ENCODE results near the gene NQO1. TPM values are rescaled to one million over a fixed set of nuclear protein-coding genes. Genes with fewer than 3 reads are reported as not detected.

The NQO1 gene
- total RNA-seq, 1 donor from 2014 or later: 528 TPM

DNA sequence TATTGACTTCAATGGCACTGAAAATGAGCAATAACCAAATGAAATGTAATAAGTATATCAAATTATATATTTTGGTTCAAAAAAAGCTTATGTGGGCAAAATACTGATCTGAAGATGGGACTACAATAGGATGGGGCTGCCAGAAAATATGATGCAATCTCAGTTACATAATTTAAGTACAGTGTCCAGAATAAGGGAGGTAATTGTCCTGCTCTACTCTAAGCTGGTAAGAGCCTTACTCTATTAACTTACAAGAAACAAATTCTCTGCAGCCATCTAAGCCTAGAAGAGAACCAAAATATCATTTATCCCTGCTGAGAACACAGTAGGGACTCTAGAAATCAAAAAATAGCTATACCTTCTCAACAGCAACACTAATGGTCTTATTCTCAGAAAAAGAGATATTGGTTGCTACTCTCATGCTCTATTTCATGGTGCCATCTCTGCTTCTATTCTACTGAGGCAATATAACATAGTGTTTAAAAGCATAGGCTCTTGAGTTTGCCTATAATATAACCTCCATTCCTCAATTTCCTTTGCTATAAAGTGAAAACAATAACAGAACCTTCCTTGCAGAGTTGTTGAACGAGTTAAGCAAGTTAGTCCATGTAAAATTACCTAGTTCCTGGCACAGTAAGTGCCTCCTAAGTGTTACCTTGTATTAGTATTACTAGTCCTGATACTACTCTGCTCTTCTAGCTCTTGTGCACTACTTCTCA is 19.9 kb downstream of the NQO1 start:
- DNase-seq (ENCODE audit: low spot score): no peak

GRCh38 chr16:69703638-69704037 is 22.7 kb downstream of the NQO1 start:
- DNase-seq (ENCODE audit: low spot score): no peak

DNA sequence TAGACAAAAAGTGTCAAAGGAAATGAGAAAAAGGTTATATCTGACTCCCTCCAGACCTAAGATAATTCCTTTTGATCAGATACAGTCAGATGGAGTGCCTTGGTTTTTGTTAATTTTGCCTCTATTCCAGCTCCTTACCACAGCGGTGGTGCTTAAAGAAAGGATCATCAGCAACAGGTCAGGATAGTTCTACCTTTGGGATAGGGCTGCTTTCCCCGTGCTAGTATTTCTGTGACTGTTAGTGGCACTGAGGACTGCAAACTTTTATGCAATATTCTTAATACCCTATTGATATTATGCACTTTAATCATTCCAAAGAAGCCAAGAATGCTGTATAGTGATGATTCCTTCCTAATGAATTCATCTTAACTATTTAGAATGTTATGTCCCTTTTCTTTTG is 24.5 kb downstream of the NQO1 start:
- DNase-seq (ENCODE audit: low spot score): no peak

GRCh38 chr16:69701452-69701851 is 24.9 kb downstream of the NQO1 start:
- DNase-seq (ENCODE audit: low spot score): no peak

- DNase-seq (ENCODE audit: low spot score): no peak
These were observed 26.4 kb downstream of the NQO1 start for GRCh38 chr16:69699915-69700314.

GRCh38 chr16:69698404-69698803 is 28.0 kb downstream of the NQO1 start:
- DNase-seq (ENCODE audit: low spot score): no peak

DNA sequence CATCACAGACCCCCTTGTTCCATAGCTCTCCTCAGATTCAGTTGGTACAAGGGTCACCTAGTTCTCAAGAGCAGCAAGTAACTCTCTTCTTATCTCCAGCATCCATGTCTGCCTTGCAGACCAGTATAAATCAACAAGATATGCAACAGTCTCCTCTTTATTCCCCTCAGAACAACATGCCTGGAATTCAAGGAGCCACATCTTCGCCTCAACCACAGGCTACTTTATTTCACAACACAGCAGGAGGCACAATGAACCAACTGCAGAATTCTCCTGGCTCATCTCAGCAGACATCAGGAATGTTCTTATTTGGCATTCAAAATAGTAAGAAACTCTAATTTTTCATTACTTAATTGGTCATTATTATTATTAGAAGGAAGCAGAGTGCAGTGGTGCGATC is 32.4 kb downstream of the NQO1 start:
- no peak for DNase-seq (ENCODE audit: low spot score)

- no peak for DNase-seq (ENCODE audit: low spot score)
These were observed 34.1 kb downstream of the NQO1 start for GRCh38 chr16:69691980-69692911.

- DNase-seq (ENCODE audit: low spot score): no peak
These were observed 37.8 kb downstream of the NQO1 start for GRCh38 chr16:69688589-69688988.

DNA sequence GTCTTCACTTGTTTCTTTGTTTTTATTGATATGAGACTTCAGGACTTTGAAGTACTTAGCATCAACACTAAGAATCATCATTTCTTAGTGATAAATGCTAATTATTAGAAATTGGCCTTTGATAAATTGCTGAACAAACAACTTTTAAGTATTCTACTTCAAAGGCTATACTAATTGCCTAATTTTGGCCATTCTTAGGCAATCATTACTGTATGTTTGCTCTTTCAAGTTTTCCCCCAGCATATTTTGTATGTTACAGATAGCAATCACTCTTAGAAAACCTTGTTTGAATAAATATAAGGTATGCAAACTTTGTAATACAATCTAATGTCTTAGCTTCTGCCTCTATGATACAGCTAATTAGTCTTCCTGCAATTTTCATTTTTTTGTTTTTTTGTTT is 46.0 kb downstream of the NQO1 start:
- DNase-seq (ENCODE audit: low spot score): no peak

GRCh38 chr16:69672998-69673713 is 53.2 kb downstream of the NQO1 start:
- no peak for DNase-seq (ENCODE audit: low spot score)

DNA sequence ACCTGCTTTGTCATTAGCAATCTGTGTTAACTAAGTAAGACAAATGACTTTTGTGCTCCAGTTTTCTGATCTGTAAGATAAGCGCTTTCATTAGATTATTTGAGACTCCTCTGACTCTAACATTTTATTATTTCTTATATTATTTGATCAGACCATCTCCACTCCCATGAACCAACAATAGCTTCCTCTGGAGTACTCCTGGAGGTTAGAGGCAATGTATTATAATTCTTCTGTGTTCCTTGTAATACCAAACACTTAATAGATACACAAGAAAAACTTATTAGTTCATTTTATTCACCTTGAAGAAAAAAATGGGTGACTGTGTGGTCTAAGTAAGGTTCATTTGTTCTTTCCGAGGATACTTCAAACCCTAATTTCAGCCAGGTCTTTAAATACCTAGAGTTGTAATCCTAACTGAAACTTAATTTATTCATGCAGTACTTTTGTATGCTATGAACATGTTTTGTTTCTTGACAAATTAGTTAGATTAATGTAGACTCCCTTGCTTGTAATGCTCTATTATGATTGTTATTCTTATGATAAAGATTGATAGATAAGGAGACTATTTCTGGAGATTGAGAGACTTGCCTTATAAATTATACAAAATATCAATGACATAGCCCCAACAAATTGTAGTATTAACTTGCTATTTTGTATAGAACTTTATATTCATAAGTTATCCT is 53.9 kb downstream of the NQO1 start:
- no peak for DNase-seq (ENCODE audit: low spot score)

- DNase-seq (ENCODE audit: low spot score): no peak
These were observed 56.8 kb downstream of the NQO1 start for GRCh38 chr16:69669577-69669976.

GRCh38 chr16:69663846-69664245 is 62.5 kb downstream of the NQO1 start:
- DNase-seq (ENCODE audit: low spot score): no peak

DNA sequence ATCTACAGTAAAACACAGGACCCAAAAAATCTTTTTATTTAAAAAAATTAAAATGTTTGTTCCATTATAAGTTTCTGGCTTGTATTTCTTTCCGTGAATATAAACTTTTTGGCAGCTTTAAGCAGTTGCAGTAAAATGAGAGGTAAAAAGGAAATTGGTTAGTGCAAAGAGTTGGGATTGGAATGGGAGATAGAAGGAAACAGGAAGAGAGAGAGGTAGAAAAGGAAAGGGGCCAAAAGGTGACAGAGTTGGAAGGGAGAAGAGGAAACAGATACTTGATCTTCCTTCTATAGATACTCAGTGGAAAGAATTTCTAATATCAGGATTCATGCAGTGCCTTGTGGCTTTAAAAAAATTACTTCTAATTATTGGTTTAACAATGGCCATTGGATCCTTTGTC is 63.5 kb downstream of the NQO1 start:
- no peak for DNase-seq (ENCODE audit: low spot score)

DNA sequence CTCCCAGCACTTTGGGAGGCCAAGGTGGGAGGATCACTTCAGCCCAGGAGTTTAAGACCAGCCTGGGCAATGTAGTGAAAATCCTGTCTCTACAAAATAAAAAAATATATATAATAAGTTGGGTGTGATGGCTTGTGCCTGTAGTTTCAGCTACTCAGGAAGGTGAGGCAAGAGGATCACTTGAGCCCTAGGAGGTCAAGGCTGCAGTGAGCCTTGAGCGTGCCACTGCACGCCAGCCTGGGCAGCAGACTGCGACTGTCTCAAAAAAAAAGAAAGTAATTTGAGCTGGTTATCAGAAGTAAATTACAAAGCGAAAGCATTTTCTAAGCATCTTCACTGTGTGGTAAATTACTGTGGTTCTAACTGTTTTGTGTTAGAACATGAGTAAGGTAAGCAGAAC is 66.2 kb downstream of the NQO1 start:
- no peak for DNase-seq (ENCODE audit: low spot score)

Other genes with a start within 250 kb of the NQO1 start
- gene NFAT5, start 160.6 kb downstream of the NQO1 start, total RNA-seq: 31.4 TPM
- gene NOB1, start 28.4 kb upstream of the NQO1 start, total RNA-seq: 31.6 TPM
- gene WWP2, start 35.8 kb upstream of the NQO1 start, total RNA-seq: 68.6 TPM
- 3.6 TPM for gene CLEC18A, start 224.8 kb upstream of the NQO1 start, total RNA-seq